HCT116 (cell line): ENCODE data around the gene NFASC.

Experiments used
- TF ChIP-seq, protein P1 (sequence below), 3 experiments: fragments of 200-600 bp in 1 of 3; sonication (generic) in 1 of 3; IDR thresholded peaks in 2 of 3; conservative IDR thresholded peaks in 1 of 3; 2 replicates each; pipeline ENCODE4 v1.5.1; 2012 to 2017; ENCODE audit warnings: low read depth in 2 of 3, low read length in 2 of 3, antibody characterized with exemption in 1 of 3, borderline replicate concordance in 1 of 3, control low read depth in 1 of 3, mild to moderate bottlenecking in 1 of 3, mixed read lengths in 1 of 3, mixed run types in 1 of 3, moderate library complexity in 1 of 3; ENCODE audit not compliant: insufficient read depth in 1 of 3
- TF ChIP-seq, protein P2 (sequence below): IDR thresholded peaks from 2 replicates; pipeline ENCODE4 v1.6.1; 2011; ENCODE audit warnings: mild to moderate bottlenecking, low read length, moderate library complexity; ENCODE audit not compliant: insufficient replicate concordance; ENCODE audit errors: extremely low read depth

GRCh38 chr1:204984499-204984898 lies 113.8 kb downstream of the NFASC start:
- TF ChIP-seq, protein P1, sequence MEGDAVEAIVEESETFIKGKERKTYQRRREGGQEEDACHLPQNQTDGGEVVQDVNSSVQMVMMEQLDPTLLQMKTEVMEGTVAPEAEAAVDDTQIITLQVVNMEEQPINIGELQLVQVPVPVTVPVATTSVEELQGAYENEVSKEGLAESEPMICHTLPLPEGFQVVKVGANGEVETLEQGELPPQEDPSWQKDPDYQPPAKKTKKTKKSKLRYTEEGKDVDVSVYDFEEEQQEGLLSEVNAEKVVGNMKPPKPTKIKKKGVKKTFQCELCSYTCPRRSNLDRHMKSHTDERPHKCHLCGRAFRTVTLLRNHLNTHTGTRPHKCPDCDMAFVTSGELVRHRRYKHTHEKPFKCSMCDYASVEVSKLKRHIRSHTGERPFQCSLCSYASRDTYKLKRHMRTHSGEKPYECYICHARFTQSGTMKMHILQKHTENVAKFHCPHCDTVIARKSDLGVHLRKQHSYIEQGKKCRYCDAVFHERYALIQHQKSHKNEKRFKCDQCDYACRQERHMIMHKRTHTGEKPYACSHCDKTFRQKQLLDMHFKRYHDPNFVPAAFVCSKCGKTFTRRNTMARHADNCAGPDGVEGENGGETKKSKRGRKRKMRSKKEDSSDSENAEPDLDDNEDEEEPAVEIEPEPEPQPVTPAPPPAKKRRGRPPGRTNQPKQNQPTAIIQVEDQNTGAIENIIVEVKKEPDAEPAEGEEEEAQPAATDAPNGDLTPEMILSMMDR (IDR thresholded peaks at IDR 0.05 in 2 of 3, conservative IDR thresholded peaks at IDR 0.05 in 1 of 3; ENCODE audit: borderline replicate concordance in 1 of 3, insufficient read depth in 1 of 3, low read depth in 2 of 3, low read length in 2 of 3) = no peak
- TF ChIP-seq, protein P2, sequence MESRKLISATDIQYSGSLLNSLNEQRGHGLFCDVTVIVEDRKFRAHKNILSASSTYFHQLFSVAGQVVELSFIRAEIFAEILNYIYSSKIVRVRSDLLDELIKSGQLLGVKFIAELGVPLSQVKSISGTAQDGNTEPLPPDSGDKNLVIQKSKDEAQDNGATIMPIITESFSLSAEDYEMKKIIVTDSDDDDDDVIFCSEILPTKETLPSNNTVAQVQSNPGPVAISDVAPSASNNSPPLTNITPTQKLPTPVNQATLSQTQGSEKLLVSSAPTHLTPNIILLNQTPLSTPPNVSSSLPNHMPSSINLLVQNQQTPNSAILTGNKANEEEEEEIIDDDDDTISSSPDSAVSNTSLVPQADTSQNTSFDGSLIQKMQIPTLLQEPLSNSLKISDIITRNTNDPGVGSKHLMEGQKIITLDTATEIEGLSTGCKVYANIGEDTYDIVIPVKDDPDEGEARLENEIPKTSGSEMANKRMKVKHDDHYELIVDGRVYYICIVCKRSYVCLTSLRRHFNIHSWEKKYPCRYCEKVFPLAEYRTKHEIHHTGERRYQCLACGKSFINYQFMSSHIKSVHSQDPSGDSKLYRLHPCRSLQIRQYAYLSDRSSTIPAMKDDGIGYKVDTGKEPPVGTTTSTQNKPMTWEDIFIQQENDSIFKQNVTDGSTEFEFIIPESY = no peak
